Measurements from ENCODE around the gene DCDC1. TPM values are rescaled to one million over a fixed set of nuclear protein-coding genes. Genes with fewer than 3 reads are reported as not detected.

Gene DCDC1
- polyA plus RNA-seq, 1 donor, result 1.2 TPM

- DNase-seq, result no peak
- Histone ChIP-seq H3K4me3 (ENCODE audit: low read length) (no peak overlapping the region), H3K27ac (ENCODE audit: low read length) (no peak overlapping the region), H3K27me3 (ENCODE audit: control insufficient read depth, insufficient read depth, low read length) (no peaks in the 10 kb centered on the region), H3K4me1 (ENCODE audit: control insufficient read depth, insufficient read depth, low read length) (no peaks in the 10 kb centered on the region), H3K36me3 (ENCODE audit: control insufficient read depth, insufficient read depth, low read length) (no peaks in the 10 kb centered on the region), H3K9me3 (ENCODE audit: control insufficient read depth, low read depth, low read length) (no peaks in the 10 kb centered on the region)
Measured at GRCh38 chr11:31267720-31268119, 101.8 kb downstream of the DCDC1 start.

- H3K9me3 ChIP-seq (ENCODE audit: control insufficient read depth, low read depth, low read length), result no peaks in the 10 kb centered on the region
- H3K4me3 ChIP-seq (ENCODE audit: low read length), result no peak overlapping the region
- WGBS (ENCODE audit: insufficient coverage, low lambda C conversion rate), result 100% methylated on average over 1 of the region's 1 CpG
- no peak overlapping the region for H3K27ac ChIP-seq (ENCODE audit: low read length)
- H3K27me3 ChIP-seq (ENCODE audit: control insufficient read depth, insufficient read depth, low read length), result no peaks in the 10 kb centered on the region
- no peaks in the 10 kb centered on the region for H3K36me3 ChIP-seq (ENCODE audit: control insufficient read depth, insufficient read depth, low read length)
- no peak for DNase-seq
- H3K4me1 ChIP-seq (ENCODE audit: control insufficient read depth, insufficient read depth, low read length), result no peaks in the 10 kb centered on the region
Measured at GRCh38 chr11:31264834-31265233, 104.7 kb downstream of the DCDC1 start.

DNA sequence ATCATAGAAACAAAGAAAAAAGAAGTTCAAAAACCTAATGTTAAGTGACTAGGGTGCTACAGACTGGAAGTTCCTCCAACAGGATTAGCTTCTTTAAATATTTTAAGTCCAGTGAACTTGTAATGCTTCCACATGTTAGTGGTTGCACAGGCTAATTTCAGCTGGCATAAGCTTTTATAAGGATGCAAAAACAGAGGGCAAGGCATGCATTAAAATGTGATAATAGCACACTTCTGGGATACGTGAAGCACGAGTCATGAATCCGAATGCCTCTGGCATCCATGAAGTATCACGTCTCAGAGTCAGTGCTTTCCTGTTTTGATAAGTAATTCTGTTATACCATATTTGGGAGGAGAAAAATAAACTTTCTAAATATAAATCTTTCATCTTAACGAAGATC lies 106.8 kb downstream of the DCDC1 start:
- H3K9me3 ChIP-seq (ENCODE audit: control insufficient read depth, low read depth, low read length), result no peaks in the 10 kb centered on the region

GRCh38 chr11:31259797-31260196 lies 109.7 kb downstream of the DCDC1 start:
- no peaks in the 10 kb centered on the region for H3K9me3 ChIP-seq (ENCODE audit: control insufficient read depth, low read depth, low read length)
- H3K36me3 ChIP-seq (ENCODE audit: control insufficient read depth, insufficient read depth, low read length), result no peaks in the 10 kb centered on the region
- no peaks in the 10 kb centered on the region for H3K4me1 ChIP-seq (ENCODE audit: control insufficient read depth, insufficient read depth, low read length)
- H3K27ac ChIP-seq (ENCODE audit: low read length), result no peak overlapping the region
- H3K4me3 ChIP-seq (ENCODE audit: low read length), result no peak overlapping the region
- no peaks in the 10 kb centered on the region for H3K27me3 ChIP-seq (ENCODE audit: control insufficient read depth, insufficient read depth, low read length)
- DNase-seq, result no peak
- WGBS (ENCODE audit: insufficient coverage, low lambda C conversion rate), result no CpG with 5 or more reads among the region's 1 CpG

More for the DNA sequence above, 106.8 kb downstream of the DCDC1 start:
- no peak overlapping the region for H3K27ac ChIP-seq (ENCODE audit: low read length)
- no peak for DNase-seq
- no peaks in the 10 kb centered on the region for H3K27me3 ChIP-seq (ENCODE audit: control insufficient read depth, insufficient read depth, low read length)
- WGBS (ENCODE audit: insufficient coverage, low lambda C conversion rate), result 82% methylated on average over 4 of the region's 5 CpGs
- H3K4me3 ChIP-seq (ENCODE audit: low read length), result no peak overlapping the region
- H3K36me3 ChIP-seq (ENCODE audit: control insufficient read depth, insufficient read depth, low read length), result no peaks in the 10 kb centered on the region
- no peaks in the 10 kb centered on the region for H3K4me1 ChIP-seq (ENCODE audit: control insufficient read depth, insufficient read depth, low read length)

DNA sequence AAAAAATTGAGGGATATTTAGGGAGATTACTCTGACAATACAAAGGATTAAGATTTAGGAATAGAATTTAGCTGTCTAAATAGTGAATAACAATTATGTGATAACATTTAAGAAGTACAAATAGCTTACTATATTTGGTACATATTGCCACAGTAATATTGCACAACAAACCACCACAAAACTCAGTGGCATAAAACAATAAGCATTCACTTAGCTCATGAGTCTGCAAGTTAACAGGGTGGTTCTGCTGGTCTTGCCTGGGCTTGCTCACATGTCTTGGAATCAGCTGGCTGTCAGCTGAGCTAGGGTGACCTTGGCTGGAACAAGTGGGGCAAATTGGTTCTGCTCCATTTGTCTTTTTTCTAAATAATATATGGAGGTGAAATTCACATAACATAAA lies 115.1 kb downstream of the DCDC1 start:
- H3K27ac ChIP-seq (ENCODE audit: low read length), result no peak overlapping the region
- H3K4me3 ChIP-seq (ENCODE audit: low read length), result no peak overlapping the region
- H3K9me3 ChIP-seq (ENCODE audit: control insufficient read depth, low read depth, low read length), result no peaks in the 10 kb centered on the region
- no peaks in the 10 kb centered on the region for H3K27me3 ChIP-seq (ENCODE audit: control insufficient read depth, insufficient read depth, low read length)
- H3K36me3 ChIP-seq (ENCODE audit: control insufficient read depth, insufficient read depth, low read length), result no peaks in the 10 kb centered on the region
- no peaks in the 10 kb centered on the region for H3K4me1 ChIP-seq (ENCODE audit: control insufficient read depth, insufficient read depth, low read length)
- DNase-seq, result no peak

DNA sequence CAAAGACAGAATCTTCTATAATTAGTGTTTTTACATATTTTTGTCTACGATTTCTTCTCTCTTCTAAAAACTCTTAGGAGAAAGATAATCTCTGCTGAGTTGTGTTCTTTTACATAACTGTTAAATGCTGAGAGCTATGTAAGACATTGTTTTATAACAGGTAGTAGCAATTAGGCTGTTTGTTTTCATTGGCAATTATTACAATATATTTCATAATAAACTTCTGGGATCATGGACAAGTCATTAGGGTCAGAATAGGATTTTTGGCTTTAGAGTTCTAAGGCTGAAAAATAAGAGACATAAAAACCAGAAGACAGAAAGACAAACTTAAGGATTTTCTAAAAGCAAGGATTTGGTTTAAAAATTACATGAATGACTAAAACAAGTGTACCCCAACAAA lies 120.8 kb downstream of the DCDC1 start:
- no peaks in the 10 kb centered on the region for H3K9me3 ChIP-seq (ENCODE audit: control insufficient read depth, low read depth, low read length)
- 69% methylated on average over 1 of the region's 1 CpG for WGBS (ENCODE audit: insufficient coverage, low lambda C conversion rate)
- no peaks in the 10 kb centered on the region for H3K36me3 ChIP-seq (ENCODE audit: control insufficient read depth, insufficient read depth, low read length)

GRCh38 chr11:31247321-31247720 lies 122.2 kb downstream of the DCDC1 start:
- WGBS (ENCODE audit: insufficient coverage, low lambda C conversion rate), result no CpG with 5 or more reads among the region's 5 CpGs
- H3K9me3 ChIP-seq (ENCODE audit: control insufficient read depth, low read depth, low read length), result no peaks in the 10 kb centered on the region

More for the DNA sequence above, 120.8 kb downstream of the DCDC1 start:
- H3K4me3 ChIP-seq (ENCODE audit: low read length), result no peak overlapping the region
- H3K27me3 ChIP-seq (ENCODE audit: control insufficient read depth, insufficient read depth, low read length), result no peaks in the 10 kb centered on the region
- no peak overlapping the region for H3K27ac ChIP-seq (ENCODE audit: low read length)
- no peaks in the 10 kb centered on the region for H3K4me1 ChIP-seq (ENCODE audit: control insufficient read depth, insufficient read depth, low read length)
- no peak for DNase-seq

DNA sequence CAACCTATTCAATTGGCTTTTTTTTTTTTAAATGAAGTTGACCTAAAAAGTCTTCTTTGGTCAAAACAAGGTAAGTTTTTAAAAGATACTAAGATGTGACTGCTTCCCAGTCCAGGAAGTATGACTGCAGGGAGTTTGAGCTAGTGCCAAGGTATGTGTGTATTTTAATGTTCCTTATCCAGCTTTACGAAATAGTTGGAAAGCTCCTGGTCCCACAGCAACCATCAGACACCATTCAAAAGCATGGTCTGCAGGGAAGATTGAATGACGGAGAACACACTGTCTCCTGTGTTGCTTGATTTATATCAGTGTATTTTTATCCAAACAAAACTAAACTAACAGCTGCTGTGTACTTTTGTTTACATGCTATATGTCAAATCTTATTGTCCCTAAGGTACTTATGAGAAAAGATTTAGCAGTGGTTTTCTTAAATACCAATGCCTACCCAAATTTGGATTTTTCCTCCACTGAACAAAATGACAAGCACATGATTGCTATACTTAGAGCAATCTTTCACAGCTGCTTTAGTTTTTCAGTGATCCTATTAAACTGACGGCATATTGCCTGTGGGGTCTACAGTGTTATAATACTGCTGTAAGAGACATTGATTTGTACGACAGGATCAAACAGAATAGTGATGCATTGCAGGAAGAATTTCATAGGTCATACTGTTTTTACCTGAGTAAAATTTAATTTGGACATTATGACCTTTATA lies 122.9 kb downstream of the DCDC1 start:
- WGBS (ENCODE audit: insufficient coverage, low lambda C conversion rate), result no CpG with 5 or more reads among the region's 4 CpGs
- Histone ChIP-seq H3K36me3 (ENCODE audit: control insufficient read depth, insufficient read depth, low read length) (no peaks in the 10 kb centered on the region), H3K9me3 (ENCODE audit: control insufficient read depth, low read depth, low read length) (no peaks in the 10 kb centered on the region), H3K4me1 (ENCODE audit: control insufficient read depth, insufficient read depth, low read length) (no peaks in the 10 kb centered on the region), H3K4me3 (ENCODE audit: low read length) (no peak overlapping the region), H3K27ac (ENCODE audit: low read length) (no peak overlapping the region), H3K27me3 (ENCODE audit: control insufficient read depth, insufficient read depth, low read length) (no peaks in the 10 kb centered on the region)
- DNase-seq, result no peak

More at GRCh38 chr11:31247321-31247720, 122.2 kb downstream of the DCDC1 start:
- Histone ChIP-seq H3K27me3 (ENCODE audit: control insufficient read depth, insufficient read depth, low read length) (no peaks in the 10 kb centered on the region), H3K36me3 (ENCODE audit: control insufficient read depth, insufficient read depth, low read length) (no peaks in the 10 kb centered on the region), H3K27ac (ENCODE audit: low read length) (no peak overlapping the region), H3K4me1 (ENCODE audit: control insufficient read depth, insufficient read depth, low read length) (no peaks in the 10 kb centered on the region), H3K4me3 (ENCODE audit: low read length) (no peak overlapping the region)
- DNase-seq, result no peak

- 100% methylated on average over 1 of the region's 1 CpG for WGBS (ENCODE audit: insufficient coverage, low lambda C conversion rate)
Measured at GRCh38 chr11:31243706-31244105, 125.8 kb downstream of the DCDC1 start.

GRCh38 chr11:31240340-31240904 lies 129.1 kb downstream of the DCDC1 start:
- whole genome bisulfite sequencing (ENCODE audit: insufficient coverage, low lambda C conversion rate), result 28% methylated on average over 3 of the region's 5 CpGs
- Histone ChIP-seq H3K27ac (ENCODE audit: low read length) (no peak overlapping the region), H3K4me3 (ENCODE audit: low read length) (no peak overlapping the region), H3K9me3 (ENCODE audit: control insufficient read depth, low read depth, low read length) (no peaks in the 10 kb centered on the region), H3K4me1 (ENCODE audit: control insufficient read depth, insufficient read depth, low read length) (no peaks in the 10 kb centered on the region), H3K27me3 (ENCODE audit: control insufficient read depth, insufficient read depth, low read length) (no peaks in the 10 kb centered on the region), H3K36me3 (ENCODE audit: control insufficient read depth, insufficient read depth, low read length) (no peaks in the 10 kb centered on the region)
- DNase-seq, result peak in 1 of 2 donors; percentile 5

More at GRCh38 chr11:31243706-31244105, 125.8 kb downstream of the DCDC1 start:
- no peaks in the 10 kb centered on the region for H3K9me3 ChIP-seq (ENCODE audit: control insufficient read depth, low read depth, low read length)
- no peaks in the 10 kb centered on the region for H3K36me3 ChIP-seq (ENCODE audit: control insufficient read depth, insufficient read depth, low read length)
- no peak overlapping the region for H3K27ac ChIP-seq (ENCODE audit: low read length)
- H3K27me3 ChIP-seq (ENCODE audit: control insufficient read depth, insufficient read depth, low read length), result no peaks in the 10 kb centered on the region
- no peaks in the 10 kb centered on the region for H3K4me1 ChIP-seq (ENCODE audit: control insufficient read depth, insufficient read depth, low read length)
- DNase-seq, result no peak
- no peak overlapping the region for H3K4me3 ChIP-seq (ENCODE audit: low read length)
